HG03139 (cell line): ENCODE measurements around the gene RPS25.
A peak's percentile ranks its signal among the peaks of the same experiment; 100 is the strongest.
"Not testable (repeated sequence)": the region's sequence is repeated elsewhere in the genome, so short reads cannot be mapped to it uniquely, and the experiment has no call there.

Experiments
- ATAC-seq: cut with Tn5 transposase; IDR thresholded peaks from one replicate; pipeline ENCODE4 v1.9.1; 2021; ENCODE audit not compliant: unreplicated experiment

Gene RPS25

DNA sequence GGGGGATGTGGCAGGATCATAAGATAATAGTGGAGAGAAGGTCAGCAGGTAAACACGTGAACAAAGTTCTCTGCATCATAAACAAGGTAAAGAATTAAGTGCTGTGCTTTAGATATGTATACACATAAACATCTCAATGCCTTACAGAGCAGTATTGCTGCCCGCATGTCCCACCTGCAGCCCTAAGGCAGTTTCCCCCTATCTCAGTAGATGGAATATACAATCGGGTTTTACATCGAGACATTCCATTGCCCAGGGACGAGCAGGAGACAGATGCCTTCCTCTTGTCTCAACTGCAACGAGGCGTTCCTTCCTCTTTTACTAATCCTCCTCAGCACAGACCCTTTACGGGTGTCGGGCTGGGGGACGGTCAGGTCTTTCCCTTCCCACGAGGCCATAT is 21.3 kb upstream of the RPS25 start:
- ATAC-seq, result not testable (repeated sequence)

DNA sequence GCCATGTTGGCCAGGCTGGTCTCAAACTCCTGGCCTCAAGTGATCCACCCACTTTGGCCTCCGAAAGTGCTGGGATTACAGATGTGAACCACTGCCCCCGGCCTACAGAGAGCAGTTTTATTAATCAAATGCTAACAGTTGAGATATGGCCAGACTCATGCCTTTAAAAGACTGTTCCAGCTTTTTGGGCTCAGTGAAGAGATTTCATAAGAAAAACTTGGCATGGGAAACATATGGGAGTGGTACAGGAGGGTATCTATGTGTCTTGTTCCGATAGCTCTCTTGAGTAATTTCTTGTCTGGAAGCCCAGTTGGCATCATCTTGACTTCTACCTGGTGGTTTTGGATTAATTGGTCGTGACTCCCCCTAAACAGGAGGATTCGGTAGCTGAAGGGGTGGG is 20.7 kb upstream of the RPS25 start:
- ATAC-seq, result no peak

DNA sequence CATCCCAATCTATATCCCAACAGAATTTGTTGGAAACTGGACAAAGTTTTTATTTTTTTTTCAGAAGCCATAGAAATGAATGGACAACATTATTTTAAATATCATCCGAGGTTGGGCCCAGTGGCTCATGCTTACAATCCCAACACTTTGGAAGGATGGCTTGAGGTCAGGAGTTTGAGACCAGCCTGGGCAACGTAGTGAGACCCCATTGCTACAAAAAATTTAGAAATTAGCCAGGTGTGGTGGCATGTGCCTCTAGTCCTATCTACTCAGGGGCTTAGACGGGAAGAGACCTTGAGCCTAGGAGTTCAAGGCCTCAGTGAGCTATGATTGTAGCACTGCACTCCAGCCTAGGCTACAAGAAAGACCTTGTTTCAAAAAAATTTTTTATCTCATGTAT is 16.7 kb upstream of the RPS25 start:
- no peak for ATAC-seq

DNA sequence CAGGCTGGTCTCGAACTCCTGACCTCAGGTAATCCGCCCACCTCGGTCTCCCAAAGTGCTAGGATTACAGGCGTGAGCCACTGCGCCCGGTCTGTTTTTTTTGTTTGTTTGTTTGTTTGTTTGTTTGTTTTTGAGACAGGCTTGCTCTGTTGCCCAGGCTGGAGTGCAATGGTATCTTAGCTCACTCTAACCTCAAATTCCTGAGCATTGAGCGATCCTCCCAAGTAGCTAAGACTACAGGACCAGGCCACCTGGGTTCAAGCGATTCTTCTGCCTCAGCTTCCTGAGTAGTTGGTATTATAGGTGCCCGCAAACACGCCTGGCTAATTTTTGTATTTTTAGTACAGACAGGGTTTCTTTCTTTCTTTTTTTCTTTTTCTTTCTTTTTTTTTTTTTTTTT is 15.3 kb upstream of the RPS25 start:
- not testable (repeated sequence) for ATAC-seq

DNA sequence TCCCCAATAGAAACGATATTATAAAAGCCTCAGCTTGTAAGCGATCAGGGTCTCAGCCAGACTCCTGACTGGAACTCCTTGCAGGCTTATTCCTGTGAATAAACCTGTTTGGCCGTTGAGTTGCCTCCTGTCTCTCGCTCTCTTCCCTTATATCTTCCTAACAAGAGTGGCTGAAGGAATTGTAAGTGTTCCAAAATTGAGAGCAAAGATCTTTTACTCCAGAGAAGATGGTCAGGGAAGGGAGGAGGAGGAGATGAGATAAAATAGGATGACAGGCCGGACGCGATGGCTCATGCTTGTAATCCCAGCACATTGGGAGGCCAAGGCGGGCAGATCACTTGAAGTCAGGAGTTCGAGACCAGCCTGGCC is 13.8 kb upstream of the RPS25 start:
- ATAC-seq, result no peak

DNA sequence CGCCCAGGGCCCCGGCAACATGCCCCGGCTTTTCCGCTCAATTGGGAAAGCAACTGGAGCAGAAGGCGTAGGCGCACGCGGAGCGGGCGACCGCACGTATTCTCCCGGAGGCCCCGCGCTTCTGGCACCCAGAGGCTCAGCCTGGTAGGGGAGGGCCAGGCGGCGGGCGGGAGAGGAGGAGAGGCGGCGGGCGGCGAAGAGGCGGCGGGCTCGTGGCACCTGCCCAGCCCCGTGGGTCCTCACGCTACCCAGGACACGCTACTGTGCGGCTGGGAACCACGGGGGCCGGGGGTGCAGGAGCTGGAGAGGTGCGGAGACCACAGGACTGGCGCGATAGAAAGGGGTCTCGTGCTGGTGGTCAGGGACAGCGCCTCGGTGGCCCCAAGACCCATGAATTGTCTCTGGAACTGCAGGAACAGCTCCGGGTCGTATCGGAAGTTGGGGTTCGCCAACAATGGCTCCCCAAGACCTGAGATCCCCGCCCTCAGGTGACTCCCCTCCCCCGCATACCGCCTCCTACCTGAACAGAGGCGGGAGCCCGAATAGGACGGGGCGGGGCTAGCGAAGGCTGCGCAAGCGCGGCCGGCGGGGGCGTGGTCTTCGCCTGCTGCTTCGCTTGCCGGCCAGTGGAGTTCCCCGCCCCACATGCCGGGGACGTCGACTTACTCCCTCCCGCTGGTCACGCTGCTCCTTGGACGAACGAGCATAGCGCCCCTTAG is 12.3 kb upstream of the RPS25 start, which contains the start of gene SLC37A4:
TSS of gene SLC37A4 (minus strand) at position 549 of the 719 bp plus-strand sequence.
- ATAC-seq, result peak; percentile 89

DNA sequence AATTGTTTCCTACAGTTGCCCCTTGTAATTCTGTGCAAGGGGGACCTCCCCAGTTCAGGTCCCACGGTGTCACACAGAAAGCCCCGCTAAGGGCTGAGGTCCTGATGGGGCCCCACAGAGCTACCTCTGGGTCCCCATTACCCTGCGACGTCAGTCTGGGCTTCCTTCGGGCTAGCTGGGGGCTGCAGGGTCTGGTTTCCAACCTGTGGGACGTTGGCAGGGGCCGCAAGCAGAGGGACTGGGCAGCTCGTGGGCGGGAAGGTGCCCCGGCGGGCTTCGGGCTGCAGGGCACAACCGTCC is 11.8 kb upstream of the RPS25 start:
- peak; percentile 7 for ATAC-seq

DNA sequence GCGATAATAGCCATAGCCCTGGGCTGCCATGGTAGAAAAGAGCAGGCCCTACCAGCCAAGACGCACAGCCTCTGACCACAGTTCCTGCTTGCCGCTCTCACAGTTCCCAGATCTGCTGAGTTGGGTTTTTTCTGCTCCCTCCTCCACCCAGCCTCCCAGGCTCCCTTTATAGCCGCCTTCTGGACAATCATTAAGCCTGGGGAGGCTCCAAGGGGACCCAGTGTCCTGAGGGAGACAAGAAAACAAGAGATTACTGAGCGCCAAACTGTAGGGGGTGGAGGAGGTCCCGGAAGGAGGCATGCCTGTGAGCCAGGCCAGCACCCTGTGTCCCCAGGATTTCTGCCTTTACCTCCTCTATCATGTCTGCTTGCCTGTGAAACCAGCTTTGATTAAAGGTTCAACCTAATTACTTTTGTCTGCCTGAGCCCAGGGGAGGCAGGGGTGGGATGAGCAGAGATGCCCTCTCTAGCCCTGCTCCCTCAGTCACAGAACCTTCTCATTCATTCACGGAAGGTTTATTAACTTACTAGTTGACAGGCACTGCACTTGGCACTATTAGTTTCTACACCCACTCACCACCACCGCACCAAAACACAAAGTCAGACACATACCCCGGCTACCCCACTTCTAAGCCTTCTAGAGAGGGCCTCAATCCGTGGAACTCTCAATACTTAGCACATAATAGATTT is 11.3 kb upstream of the RPS25 start:
- no peak for ATAC-seq

DNA sequence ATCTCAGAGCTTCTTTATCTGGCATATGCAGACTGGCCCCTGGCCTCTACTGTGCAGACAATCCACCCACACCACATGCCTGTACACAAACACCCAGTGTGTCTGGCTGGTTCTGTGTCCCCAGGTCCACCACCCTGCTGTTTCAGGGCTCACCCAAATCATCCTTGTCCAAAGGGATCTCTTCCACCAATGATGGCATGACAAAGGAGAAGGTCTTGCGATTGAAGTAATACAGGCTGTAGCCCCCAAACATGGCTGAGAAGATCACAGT is 10.9 kb upstream of the RPS25 start:
- no peak for ATAC-seq

DNA sequence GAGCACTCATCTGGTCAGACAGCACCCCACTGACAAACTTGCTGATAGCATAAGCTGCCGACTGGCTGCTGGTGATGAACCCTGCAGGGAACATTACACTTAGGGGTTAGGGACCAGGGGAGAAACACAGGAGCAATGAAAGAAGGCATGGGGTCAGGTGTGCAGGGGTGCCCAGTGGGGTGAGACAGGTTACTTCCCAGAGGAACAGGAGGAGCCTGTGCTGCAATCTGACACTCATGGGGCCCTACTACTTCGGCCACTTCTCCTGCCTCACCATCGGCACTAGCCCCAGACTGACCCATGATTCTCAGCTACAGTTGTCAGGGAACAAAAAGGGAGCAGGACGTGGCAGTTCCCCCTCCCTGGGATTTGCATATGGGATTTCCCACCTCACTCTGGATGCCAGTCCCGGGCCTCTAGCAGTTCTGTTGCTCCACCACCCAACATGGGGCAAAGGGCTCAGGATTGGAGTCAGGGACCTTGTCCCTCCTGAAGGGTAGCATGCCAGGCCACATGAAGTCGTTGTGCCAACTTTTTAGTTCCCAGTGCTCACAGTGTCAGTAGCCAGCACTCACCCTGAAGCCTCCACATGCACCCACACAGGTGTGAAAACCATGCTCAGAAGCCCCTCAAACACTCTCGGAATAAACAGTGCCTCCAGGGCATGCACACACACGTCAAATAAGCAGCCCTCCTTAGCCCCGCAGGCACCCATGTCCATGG is 10.4 kb upstream of the RPS25 start:
- ATAC-seq, result no peak

DNA sequence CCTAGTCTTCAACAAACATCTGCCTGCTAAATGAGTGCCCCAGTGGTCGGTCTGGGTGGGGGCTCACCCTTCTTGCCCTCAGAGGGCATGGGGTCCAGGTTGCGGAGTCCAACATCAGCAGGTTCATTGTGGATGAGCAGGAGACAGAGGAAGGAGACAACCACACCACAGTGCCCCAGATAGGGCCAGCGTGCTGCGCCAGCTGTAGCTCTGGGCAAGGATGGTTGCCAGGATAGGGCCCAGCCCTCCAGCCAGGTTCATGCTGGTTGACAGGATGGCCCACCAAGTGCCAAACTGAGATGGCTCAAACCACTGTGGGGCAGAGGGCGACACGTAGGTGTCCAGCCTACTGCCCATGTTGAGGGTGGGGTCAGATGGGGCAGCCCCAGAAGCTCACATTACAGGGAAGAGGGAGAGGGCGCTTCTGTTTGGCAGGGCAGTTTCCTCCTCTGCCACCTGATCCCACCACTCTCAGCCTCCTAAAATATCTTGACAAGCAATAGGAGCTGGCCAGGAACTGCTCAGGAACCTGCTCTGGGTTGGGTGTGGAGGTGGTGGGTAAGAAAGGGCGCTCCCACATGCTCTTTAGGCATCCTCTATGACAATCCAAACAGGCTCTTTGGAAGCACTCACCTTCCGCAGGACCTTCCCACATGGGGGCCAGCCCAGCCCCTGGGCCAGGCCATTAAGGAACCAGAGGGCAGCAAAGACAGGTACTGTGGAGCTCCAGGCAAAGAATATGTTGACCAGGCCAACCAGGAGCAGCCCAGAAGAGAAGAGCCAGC is 9.6 kb upstream of the RPS25 start:
- no peak for ATAC-seq

DNA sequence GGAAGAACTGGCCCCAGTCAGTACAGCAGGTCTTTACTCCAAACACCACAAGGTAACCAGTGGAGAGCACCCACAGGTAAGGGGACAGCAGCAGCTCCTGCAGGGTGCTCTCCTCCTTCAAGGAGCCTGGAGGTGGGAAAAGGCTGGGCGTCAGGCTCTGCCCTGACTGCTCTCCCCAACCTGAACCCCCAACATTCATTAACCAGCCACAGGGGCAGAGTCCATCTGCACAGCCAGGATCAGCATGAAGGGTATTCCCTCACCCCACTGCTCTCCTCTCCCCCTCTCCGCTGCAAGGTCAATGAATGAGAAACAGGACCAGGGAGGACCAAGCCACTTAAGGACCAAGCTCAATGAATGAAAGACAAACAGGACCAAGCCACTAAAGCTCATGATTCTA is 8.8 kb upstream of the RPS25 start:
- no peak for ATAC-seq

DNA sequence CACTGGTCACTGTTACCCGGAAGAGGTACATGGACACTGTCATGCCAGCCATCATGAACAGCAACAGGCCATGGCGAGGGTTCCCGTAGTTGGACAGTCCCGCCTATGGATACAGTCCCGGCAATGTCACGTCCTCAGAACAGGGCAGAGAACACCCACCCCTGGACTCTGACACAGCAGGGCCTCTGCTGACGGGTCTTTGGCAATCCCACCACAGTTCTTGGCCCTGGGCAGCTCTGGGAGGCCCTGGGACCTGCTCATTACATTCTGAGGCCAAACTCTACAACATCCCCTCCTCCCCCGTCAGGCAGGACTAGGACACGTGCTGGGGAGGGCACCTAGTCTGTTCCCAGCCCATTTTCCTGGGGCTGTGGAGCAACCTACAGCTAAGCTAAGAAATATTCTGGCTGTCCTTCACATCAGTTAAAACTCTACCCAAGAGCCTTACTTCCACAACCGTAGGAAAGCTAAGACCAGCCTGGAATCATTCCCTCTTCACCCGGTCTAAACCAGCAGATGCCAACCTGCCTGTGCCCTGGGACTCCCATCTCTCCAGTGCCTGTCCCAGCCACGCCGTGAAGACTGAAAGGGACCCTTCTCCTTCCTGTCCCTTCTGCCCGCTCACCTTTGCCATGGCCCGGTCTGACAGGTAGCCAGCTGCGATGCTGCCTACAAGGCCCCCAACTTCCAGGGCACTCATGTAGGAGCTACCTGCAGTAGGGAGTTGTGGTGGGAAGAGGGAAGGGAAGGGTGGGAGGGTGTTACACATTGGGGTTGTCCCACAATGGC is 8.0 kb upstream of the RPS25 start:
- ATAC-seq, result no peak

DNA sequence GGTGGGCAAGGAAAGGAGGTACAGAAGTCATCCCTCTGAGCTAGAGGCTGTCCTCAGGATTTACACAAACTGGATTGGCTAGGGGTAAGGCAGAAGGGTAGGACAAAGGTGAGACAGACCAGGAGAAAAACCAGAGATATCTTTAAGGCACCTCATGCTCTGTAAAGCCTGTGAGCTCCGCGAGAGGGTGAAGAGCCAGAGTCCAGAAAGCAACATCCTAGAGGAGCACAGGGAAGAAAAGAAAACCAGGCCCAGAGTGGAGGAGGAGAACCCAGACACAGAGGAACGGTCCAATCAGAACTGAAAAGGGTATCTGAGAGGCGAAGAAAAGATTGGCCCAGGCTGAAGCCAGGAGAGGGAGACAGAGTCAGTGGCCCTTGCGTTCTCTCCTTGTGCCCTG is 7.4 kb upstream of the RPS25 start:
- no peak for ATAC-seq

DNA sequence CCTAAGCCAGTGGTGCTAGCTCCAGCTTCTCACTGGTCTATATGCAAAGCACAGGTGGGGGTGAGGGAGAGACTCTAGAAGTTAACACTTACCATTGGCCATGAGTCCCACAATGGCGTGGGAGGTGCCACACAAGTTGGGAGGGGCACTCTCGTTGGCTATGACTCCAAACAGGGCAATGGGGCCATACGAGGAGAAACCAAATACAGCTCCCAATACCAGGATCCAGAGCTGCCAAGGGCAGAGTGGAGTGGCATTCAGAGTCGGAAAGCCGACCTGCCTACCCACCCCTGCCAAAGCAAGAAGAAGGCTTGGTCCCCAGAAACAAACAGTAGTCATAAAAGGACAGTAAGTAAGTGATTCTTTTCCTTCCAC is 6.9 kb upstream of the RPS25 start:
- no peak for ATAC-seq

DNA sequence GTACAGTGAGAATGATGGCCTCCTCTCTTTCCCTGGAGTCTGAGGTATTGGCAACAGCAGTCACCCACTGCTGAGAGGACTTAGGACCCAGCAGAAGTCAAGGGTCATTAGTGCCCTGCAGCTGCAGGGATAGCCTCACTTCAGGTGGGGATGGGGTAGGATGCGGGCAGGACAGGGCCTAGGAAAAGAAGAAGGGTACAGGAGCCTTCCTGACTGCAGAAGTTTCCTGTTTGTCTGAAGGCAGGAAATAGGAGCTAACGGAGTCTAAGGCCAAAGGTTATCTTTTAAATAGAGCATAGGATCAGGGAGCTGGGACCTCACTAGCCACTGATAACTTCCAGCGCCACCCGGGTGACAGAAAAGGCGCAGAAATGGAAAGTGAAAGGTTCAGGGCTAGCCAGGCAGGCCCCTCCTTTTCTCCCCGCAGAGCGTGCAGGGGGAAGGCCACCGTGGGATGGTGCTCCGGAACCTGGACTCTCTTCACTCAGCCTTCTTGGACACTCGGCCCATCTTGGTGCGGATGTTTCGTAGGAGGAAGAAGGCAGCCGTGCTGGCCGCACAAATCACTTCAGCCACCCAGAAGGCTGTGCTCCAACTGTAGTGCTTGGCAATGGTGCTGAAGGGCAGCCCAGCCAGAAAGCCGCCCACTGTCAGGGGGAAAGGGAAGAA is 6.4 kb upstream of the RPS25 start:
- ATAC-seq, result no peak

DNA sequence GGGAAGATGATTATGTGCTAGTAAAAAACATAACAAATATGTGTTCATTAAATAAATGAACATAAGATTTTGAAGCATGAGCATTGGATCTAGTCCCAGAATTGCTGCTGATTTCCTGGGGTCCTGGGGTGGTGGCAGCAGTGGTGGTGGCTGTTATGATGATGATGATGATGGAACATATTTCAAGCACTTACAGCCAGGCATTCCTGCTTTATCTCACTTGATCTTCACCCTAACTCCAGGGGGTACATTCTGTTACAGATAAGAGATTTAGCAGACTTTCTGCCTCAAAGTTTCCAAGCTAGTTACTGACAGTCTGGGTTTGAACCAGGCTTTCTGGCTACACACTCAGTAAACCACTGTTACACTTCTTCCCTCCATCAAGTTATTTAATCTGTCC is 5.6 kb upstream of the RPS25 start:
- ATAC-seq, result no peak

DNA sequence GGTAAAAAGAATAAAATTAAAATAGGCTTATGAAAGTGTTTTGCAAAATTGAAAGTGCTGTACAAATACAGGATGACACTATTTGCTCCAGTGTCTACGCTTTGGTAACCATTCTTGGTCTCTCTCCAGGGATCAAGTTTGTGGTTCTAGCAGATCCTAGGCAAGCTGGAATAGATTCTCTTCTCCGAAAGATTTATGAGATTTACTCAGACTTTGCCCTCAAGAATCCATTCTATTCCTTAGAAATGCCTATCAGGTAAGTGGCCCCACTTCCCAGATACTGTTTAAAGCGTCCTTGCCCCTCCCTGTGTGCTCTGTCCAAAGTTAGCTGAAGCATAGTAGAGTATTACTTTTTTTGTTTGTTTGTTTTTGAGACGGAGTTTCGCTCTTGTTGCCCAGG is 3.5 kb upstream of the RPS25 start:
- ATAC-seq, result no peak

DNA sequence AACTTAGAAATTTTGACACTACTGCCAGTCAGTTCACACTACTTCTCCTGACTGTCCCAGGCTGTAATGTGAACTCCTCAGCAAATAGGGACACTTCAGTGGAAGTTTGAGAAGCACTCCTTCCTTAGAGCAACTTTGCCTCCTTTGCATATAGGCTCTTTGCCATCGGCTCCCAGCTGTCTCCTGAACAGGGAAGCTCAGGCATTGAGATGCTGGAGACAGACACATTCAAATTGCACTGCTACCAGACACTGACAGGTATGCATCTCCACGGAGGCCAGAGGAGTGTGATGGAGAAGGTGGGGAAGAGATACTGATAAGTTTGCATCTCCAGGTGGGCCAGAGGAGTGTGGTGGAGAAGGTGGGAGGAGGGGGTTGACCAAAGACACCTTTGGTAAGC is 1.9 kb upstream of the RPS25 start:
- ATAC-seq, result no peak

DNA sequence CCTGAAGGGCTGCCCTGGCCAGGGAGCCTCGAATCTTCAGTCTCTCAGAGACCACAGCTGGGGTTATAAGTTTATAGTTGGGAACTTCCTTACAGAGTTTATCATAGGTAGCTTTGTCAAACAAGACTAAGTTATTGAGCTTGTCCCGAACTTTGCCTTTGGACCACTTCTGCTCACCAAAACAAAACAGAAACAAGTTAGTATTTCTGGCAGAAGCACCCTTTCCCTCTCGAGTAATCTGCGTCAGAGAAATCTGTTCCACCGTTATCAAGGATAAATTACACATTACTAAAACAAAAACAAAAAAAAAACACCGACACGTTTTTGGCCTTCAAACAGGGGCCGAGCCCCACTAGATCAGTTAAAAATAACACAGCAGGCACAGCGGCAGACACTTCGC is 766 bp downstream of the RPS25 start:
- not testable (repeated sequence) for ATAC-seq
